Mesenchymal stem cell (in vitro differentiated cells and primary cell): ENCODE data around the gene GATD1.

Experiments used
- DNase-seq: peaks from one replicate; pipeline ENCODE4 v3.0.0-alpha.2; 2013
- H2AFZ ChIP-seq: one replicate; pipeline ENCODE4 v1.6.1; 2013; ENCODE audit warnings: low read depth, mild to moderate bottlenecking, control low read depth, inconsistent platforms, low read length, moderate library complexity
- H2AK5ac ChIP-seq: 2 replicates; pipeline ENCODE4 v1.6.1; 2013; ENCODE audit warnings: low read length, moderate library complexity, mild to moderate bottlenecking, inconsistent platforms; ENCODE audit not compliant: severe bottlenecking
- H2BK120ac ChIP-seq: one replicate; pipeline ENCODE4 v1.6.1; 2013; ENCODE audit warnings: low read depth, mild to moderate bottlenecking, inconsistent platforms, low read length, moderate library complexity
- H2BK12ac ChIP-seq, 2 experiments: one replicate each; pipeline ENCODE4 v1.6.1; 2013; ENCODE audit warnings: inconsistent platforms in 2 of 2, low read length in 2 of 2, mild to moderate bottlenecking in 2 of 2, moderate library complexity in 2 of 2, control low read depth in 1 of 2
- H2BK15ac ChIP-seq: one replicate; pipeline ENCODE4 v1.6.1; 2013; ENCODE audit warnings: mild to moderate bottlenecking, low read depth, inconsistent platforms; ENCODE audit not compliant: poor library complexity, severe bottlenecking
- H2BK5ac ChIP-seq: 2 replicates; pipeline ENCODE4 v1.6.1; 2013; ENCODE audit warnings: low read depth, mild to moderate bottlenecking, low read length, control low read depth, inconsistent platforms; ENCODE audit not compliant: poor library complexity, severe bottlenecking
- H3K14ac ChIP-seq, 2 experiments: one replicate each; pipeline ENCODE4 v1.6.1; 2013; ENCODE audit warnings: inconsistent platforms in 2 of 2, low read length in 2 of 2, control low read depth in 1 of 2, mild to moderate bottlenecking in 1 of 2, moderate library complexity in 1 of 2
- H3K18ac ChIP-seq, 2 experiments: one replicate each; pipeline ENCODE4 v1.6.1; 2013; ENCODE audit warnings: inconsistent platforms in 2 of 2, low read length in 2 of 2, control low read depth in 1 of 2, low read depth in 1 of 2, mild to moderate bottlenecking in 1 of 2
- H3K23ac ChIP-seq, 2 experiments: one replicate each; pipeline ENCODE4 v1.6.1; 2013; ENCODE audit warnings: inconsistent platforms in 2 of 2, low read length in 2 of 2, mild to moderate bottlenecking in 2 of 2, moderate library complexity in 2 of 2, control low read depth in 1 of 2
- H3K27ac ChIP-seq: 2 replicates; pipeline ENCODE4 v1.5.1; 2013; ENCODE audit warnings: mild to moderate bottlenecking, moderate library complexity, low read length, control low read depth, inconsistent platforms; ENCODE audit not compliant: poor library complexity, severe bottlenecking
- H3K27me3 ChIP-seq, 2 experiments: 2 replicates each; pipeline versions ENCODE4 v1.6.1 to v1.7.0; 2013; ENCODE audit warnings: low read length in 2 of 2, mild to moderate bottlenecking in 2 of 2, moderate library complexity in 2 of 2, control low read depth in 1 of 2, inconsistent platforms in 1 of 2; ENCODE audit not compliant: control insufficient read depth in 1 of 2, insufficient read depth in 1 of 2
- H3K36me3 ChIP-seq, 2 experiments: 2 replicates each; pipeline versions ENCODE4 v1.6.1 to v1.7.0; 2013; ENCODE audit warnings: low read length in 2 of 2, control low read depth in 1 of 2, inconsistent platforms in 1 of 2, low read depth in 1 of 2, mild to moderate bottlenecking in 1 of 2; ENCODE audit not compliant: insufficient read depth in 2 of 2, control insufficient read depth in 1 of 2
- H3K4ac ChIP-seq, 2 experiments: one replicate each; pipeline ENCODE4 v1.6.1; 2013; ENCODE audit warnings: inconsistent platforms in 2 of 2, low read length in 2 of 2, mild to moderate bottlenecking in 2 of 2, moderate library complexity in 2 of 2, control low read depth in 1 of 2, low read depth in 1 of 2
- H3K4me1 ChIP-seq: 2 replicates; pipeline ENCODE4 v1.6.1; 2013; ENCODE audit warnings: low read depth, low read length, control low read depth; ENCODE audit not compliant: control insufficient read depth, insufficient read depth
- H3K4me2 ChIP-seq: 2 replicates; pipeline ENCODE4 v1.6.1; 2013; ENCODE audit warnings: low read length, mild to moderate bottlenecking, inconsistent platforms; ENCODE audit not compliant: poor library complexity, severe bottlenecking
- H3K4me3 ChIP-seq, 2 experiments: 2 replicates each; pipeline versions ENCODE4 v1.5.1 to v1.7.0; 2013; ENCODE audit warnings: low read length in 2 of 2, mild to moderate bottlenecking in 2 of 2, control low read depth in 1 of 2, low read depth in 1 of 2; ENCODE audit not compliant: insufficient read depth in 1 of 2
- H3K79me1 ChIP-seq: replicated peaks from 2 replicates; pipeline ENCODE4 v1.6.1; 2013; ENCODE audit warnings: mild to moderate bottlenecking, control low read depth, low read length, inconsistent platforms; ENCODE audit not compliant: poor library complexity, severe bottlenecking
- H3K9ac ChIP-seq: 2 replicates; pipeline ENCODE4 v1.7.0; 2013; ENCODE audit warnings: mild to moderate bottlenecking, low read length, moderate library complexity
- H3K9me3 ChIP-seq: 2 replicates; pipeline ENCODE4 v1.7.0; 2013; ENCODE audit warnings: mild to moderate bottlenecking, low read length; ENCODE audit not compliant: control insufficient read depth
- H4K8ac ChIP-seq: one replicate; pipeline ENCODE4 v1.6.1; 2013; ENCODE audit warnings: inconsistent platforms, mild to moderate bottlenecking, low read length, moderate library complexity
- H4K91ac ChIP-seq: one replicate; pipeline ENCODE4 v1.6.1; 2013; ENCODE audit warnings: mild to moderate bottlenecking, low read length, inconsistent platforms
- WGBS: methylation state at CpG from one replicate; pipeline ENCODE4 v1.1.7; 2013; ENCODE audit warnings: mixed read lengths; 5-methylcytosine and 5-hydroxymethylcytosine counted together

The GATD1 gene

GRCh38 chr11:769887-770641 is 7.2 kb downstream of the GATD1 start:
- no peak overlapping the region for H2BK12ac ChIP-seq
- no peaks in the 10 kb centered on the region for H3K27me3 ChIP-seq
- H3K4me2 ChIP-seq, result no peak overlapping the region
- no peak overlapping the region for H2AFZ ChIP-seq
- H3K4me3 ChIP-seq, result no peak overlapping the region
- H2AK5ac ChIP-seq, result peak overlapping the region; percentile 11
- no peak overlapping the region for H3K4ac ChIP-seq
- no peak overlapping the region for H3K27ac ChIP-seq
- H3K9me3 ChIP-seq, result no peaks in the 10 kb centered on the region
- H3K79me1 ChIP-seq, result peaks cover 33% of the 10 kb centered on the region
- H2BK120ac ChIP-seq, result no peak overlapping the region
- no peak overlapping the region for H3K18ac ChIP-seq
- H4K8ac ChIP-seq, result no peak overlapping the region
- no peak overlapping the region for H3K14ac ChIP-seq
- DNase-seq, result no peak
- peaks cover 66 to 79% of the 10 kb centered on the region in 2 experiments for H3K36me3 ChIP-seq
- H2BK5ac ChIP-seq, result no peak overlapping the region
- 98% methylated on average over 23 of the region's 23 CpGs for WGBS
- no peak overlapping the region for H3K23ac ChIP-seq
- H2BK15ac ChIP-seq, result no peak overlapping the region
- H4K91ac ChIP-seq, result no peak overlapping the region
- peaks cover 41% of the 10 kb centered on the region for H3K4me1 ChIP-seq
- no peak overlapping the region for H3K9ac ChIP-seq

DNA sequence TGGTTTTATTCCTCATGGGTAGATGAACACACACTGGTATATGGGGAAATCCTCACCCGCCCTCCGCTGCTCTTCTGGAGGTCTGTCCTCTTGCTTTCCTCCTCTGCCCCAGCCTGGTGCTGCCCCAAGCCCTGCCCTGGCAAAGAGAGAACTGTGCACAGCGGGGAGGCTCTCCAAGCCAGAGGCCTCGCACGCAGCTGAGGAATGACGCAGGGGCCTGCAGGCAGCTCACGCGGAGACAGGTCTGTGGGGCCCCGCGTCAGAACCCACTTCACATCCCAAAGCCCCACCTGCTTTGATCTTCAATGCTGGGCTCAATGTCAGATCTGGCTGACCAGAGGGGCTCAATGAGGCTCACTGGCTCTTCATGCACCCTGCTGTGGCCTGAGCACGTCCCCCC is 10.0 kb downstream of the GATD1 start:
- Histone ChIP-seq H2AFZ (no peak overlapping the region), H3K23ac (no peak overlapping the region), H3K14ac (no peak overlapping the region), H3K4me3 (no peak overlapping the region), H3K9ac (no peak overlapping the region), H3K27me3 (no peaks in the 10 kb centered on the region), H3K4me1 (peaks cover 34% of the 10 kb centered on the region), H3K9me3 (no peaks in the 10 kb centered on the region), H4K8ac (peak overlapping the region; percentile 61), H3K79me1 (peaks cover 35% of the 10 kb centered on the region), H4K91ac (no peak overlapping the region), H3K27ac (peak overlapping the region; percentile 82), H3K36me3 (peaks cover 76 to 77% of the 10 kb centered on the region in 2 experiments), H3K4me2 (peak overlapping the region; percentile 24), H2AK5ac (peak overlapping the region; percentile 49), H2BK120ac (no peak overlapping the region), H2BK15ac (no peak overlapping the region), H2BK12ac (no peak overlapping the region), H3K4ac (peak overlapping the region in 1 of 2 experiments; percentile 24), H2BK5ac (peak overlapping the region; percentile 33), H3K18ac (no peak overlapping the region)
- 90% methylated on average over 10 of the region's 11 CpGs for WGBS
- DNase-seq, result no peak

DNA sequence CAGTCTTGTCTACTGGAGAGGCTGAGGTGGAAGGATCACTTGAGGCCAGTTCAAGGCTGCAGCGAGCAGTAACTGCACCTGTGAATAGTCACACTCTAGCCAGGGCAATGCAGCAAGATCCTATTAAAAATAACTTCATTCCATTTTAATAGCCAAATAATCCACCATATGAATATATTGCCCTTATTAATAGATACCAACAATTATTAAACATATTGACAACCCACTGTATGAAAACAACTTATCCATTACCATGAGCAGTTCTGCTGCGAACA is 10.4 kb downstream of the GATD1 start:
- H2BK5ac ChIP-seq, result no peak overlapping the region
- H2BK15ac ChIP-seq, result no peak overlapping the region
- no peak overlapping the region for H3K23ac ChIP-seq
- H2AFZ ChIP-seq, result no peak overlapping the region
- H3K18ac ChIP-seq, result no peak overlapping the region
- peak overlapping the region; percentile 66 for H2AK5ac ChIP-seq
- H3K79me1 ChIP-seq, result peaks cover 33% of the 10 kb centered on the region
- H3K9ac ChIP-seq, result peak overlapping the region; percentile 51
- H4K8ac ChIP-seq, result no peak overlapping the region
- DNase-seq, result no peak
- H2BK120ac ChIP-seq, result no peak overlapping the region
- peaks cover 75 to 76% of the 10 kb centered on the region in 2 experiments for H3K36me3 ChIP-seq
- H3K9me3 ChIP-seq, result no peaks in the 10 kb centered on the region
- H3K27ac ChIP-seq, result peak overlapping the region; percentile 36
- H3K4ac ChIP-seq, result no peak overlapping the region
- H3K4me3 ChIP-seq, result no peak overlapping the region
- no peak overlapping the region for H3K14ac ChIP-seq
- H3K4me2 ChIP-seq, result no peak overlapping the region
- H3K27me3 ChIP-seq, result no peaks in the 10 kb centered on the region
- 100% methylated on average over 2 of the region's 2 CpGs for WGBS
- H3K4me1 ChIP-seq, result peaks cover 33% of the 10 kb centered on the region
- H2BK12ac ChIP-seq, result peak overlapping the region in 1 of 2 experiments; percentile 15
- no peak overlapping the region for H4K91ac ChIP-seq

GRCh38 chr11:766106-766935 is 11.0 kb downstream of the GATD1 start:
- Histone ChIP-seq H3K4ac (no peak overlapping the region), H3K4me2 (no peak overlapping the region), H2BK15ac (no peak overlapping the region), H3K36me3 (peaks cover 74 to 76% of the 10 kb centered on the region in 2 experiments), H3K4me1 (peaks cover 33% of the 10 kb centered on the region), H2AFZ (no peak overlapping the region), H4K8ac (peak overlapping the region; percentile 33), H3K9me3 (no peaks in the 10 kb centered on the region), H3K18ac (no peak overlapping the region), H3K14ac (no peak overlapping the region), H3K23ac (no peak overlapping the region), H2BK5ac (no peak overlapping the region), H3K4me3 (no peak overlapping the region), H3K79me1 (peaks cover 29% of the 10 kb centered on the region), H3K27ac (peak overlapping the region; percentile 36), H2AK5ac (peak overlapping the region; percentile 66), H3K9ac (peak overlapping the region; percentile 51), H2BK12ac (peak overlapping the region in 1 of 2 experiments; percentile 15), H3K27me3 (no peaks in the 10 kb centered on the region), H4K91ac (no peak overlapping the region), H2BK120ac (no peak overlapping the region)
- 90% methylated on average over 9 of the region's 11 CpGs for WGBS
- no peak for DNase-seq
